Stimulated activated CD4-positive, alpha-beta T cell treated with anti-CD3 and anti-CD28 coated beads, Interleukin-12 subunit alpha, Interleukin-12 subunit beta, amount 100 ng/mL, for 48 hours (primary cell): ENCODE results near the gene C1RL.
A peak's percentile ranks its signal among the peaks of the same experiment; 100 is the strongest.

ENCODE experiments used
- DNase-seq, 3 donors: peaks; one replicate each; pipeline ENCODE4 v3.0.0-alpha.2; 2020; ENCODE audit warnings: low read depth in 2 of 3, low spot score in 1 of 3

The C1RL gene

GRCh38 chr12:7108796-7109571, at the start of gene C1RL:
Gene C1RL, minus strand, starts transcription at chr12:7109214. Its CDS starts 34 bp downstream, at chr12:7109180.
- DNase-seq: peak; percentile 69 to 94 (median 80)

DNA sequence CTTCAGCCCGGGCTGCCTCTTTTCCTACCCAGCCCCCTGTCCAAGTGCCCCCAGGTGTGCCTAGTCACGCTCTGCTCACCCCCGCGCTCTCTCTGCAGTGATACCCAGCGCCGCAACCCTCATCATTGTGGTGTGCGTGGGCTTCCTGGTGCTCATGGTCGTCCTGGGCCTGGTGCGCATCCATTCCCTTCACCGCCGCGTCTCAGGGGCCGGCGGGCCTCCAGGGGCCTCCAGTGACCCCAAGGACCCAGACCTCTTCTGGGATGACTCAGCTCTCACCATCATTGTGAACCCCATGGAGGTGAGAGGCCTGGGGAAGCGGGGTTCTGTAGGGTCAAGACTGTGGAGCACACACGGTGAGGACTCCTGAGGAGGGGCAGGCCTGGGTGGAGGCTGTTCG, 48.4 kb upstream of the C1RL start:
- DNase-seq: no peak

GRCh38 chr12:7156259-7157197, 47.5 kb upstream of the C1RL start:
- no peak for DNase-seq

DNA sequence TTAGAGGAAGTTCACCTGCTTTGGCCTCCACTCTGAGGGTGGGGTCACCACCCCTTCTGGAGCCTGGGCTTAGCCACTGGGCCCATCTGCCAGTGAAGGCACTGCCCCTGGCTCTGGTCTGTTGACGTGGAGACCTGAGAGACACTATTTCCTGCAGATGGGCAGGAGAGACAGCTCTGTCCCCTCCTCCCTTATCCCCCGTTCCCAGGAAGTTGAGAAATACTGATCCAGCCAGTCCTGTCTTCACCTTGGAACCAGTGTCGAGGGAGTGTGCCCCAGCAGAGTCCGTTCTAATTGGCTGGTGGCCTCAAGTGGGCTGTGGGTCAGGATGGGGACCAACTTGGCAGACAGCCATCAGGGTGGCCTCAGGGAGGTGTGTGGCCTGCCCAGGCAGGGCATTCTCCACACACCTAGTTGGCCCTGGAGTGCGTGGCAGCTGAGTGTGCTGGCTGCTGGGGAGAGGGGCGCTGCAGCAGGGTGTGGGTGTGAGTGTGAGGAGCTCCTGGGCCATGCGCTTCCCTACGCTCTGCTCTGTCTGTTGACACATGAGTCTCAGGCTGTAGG, 46.5 kb upstream of the C1RL start:
- no peak for DNase-seq

DNA sequence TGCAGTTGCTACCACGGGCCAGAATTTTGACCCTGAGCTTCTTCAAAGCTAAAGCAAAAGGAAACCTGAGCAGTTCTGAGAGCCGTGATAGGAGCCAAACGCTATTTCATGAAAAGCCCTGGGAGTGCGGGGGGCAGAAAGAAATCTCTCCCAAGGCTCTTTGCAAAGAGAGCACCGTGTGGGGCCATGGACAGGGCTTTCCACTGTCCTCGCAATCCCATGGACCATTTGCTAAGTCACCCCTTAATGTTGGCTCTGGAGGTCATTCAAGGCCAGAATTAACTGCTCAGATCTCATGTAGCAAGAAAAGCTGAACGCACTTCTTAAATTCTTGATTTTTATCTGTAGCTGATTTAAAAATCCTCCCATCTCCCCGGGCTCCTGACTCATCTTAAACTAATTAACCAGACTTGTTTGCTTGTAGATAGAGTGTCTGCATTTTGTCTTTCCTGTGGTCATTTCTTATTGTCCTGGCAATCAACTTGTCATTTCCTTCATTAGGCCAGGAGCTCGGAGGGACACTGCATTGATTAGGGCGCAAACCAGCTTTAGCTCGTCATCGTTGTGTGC, 46.0 kb upstream of the C1RL start:
- no peak for DNase-seq

GRCh38 chr12:7154042-7154441, 45.0 kb upstream of the C1RL start:
- DNase-seq: no peak

DNA sequence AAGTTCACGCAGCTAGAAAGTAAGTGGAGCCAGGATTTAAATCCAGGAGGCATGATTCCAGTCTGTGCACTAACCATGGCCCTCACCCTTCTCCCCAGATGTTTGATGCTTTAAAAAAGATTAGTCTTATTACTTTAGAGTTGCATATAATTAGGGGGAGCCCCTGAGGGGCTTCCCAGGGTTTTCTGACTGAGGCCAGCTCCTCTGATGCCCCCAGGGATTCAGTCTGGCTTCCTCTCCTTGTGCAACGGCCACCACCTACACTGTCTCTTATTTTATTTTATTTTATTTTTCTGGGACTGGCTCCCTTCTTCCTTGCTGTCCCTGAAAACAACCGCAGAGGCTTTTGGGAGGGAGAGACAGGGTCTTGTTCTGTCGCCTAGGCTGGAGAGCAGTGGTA, 43.8 kb upstream of the C1RL start:
- no peak for DNase-seq

DNA sequence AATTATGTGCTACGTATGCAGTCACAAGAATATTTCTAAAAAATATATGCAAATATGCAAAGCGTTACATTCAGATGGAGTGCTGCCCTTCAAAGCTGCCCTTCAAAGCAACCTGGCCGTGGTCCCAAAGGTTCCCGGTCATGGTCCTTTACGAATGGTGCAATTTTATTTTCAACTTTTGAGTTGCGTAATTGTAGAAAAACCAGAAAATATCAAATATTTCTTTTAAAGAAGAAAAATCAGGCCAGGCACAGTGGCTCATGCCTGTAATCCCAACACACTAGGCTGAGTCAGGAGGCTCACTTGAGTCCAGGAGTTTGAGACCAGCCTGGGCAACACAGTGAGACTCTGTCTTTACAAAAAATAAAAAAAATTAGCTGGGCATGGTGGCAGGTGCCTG, 42.5 kb upstream of the C1RL start:
- DNase-seq: no peak

DNA sequence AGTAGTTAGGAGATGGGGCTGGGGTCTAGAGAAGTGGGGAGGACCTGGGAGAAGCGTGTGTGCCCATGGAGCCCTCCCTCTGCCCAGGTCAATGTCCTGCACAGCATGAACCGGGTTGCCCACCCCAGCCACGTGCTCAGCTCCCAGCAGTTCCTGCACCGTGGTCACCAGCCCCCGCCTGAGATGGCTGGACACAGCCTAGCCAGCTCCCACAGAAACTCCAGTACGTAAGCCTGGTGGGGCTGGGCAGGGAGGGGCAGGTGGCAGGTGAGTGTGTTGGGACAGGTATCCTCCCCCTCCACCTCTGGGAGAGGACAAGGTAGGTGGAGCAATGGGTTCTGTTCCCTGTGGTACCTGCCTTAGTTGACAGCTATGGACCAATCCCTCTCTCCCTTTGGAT, 41.8 kb upstream of the C1RL start:
- DNase-seq: no peak

GRCh38 chr12:7150356-7150755, 41.3 kb upstream of the C1RL start:
- DNase-seq: no peak

- no peak for DNase-seq
Observed at GRCh38 chr12:7146906-7147305, 37.9 kb upstream of the C1RL start.

- DNase-seq: no peak
Observed at GRCh38 chr12:7146228-7146627, 37.2 kb upstream of the C1RL start.

GRCh38 chr12:7145671-7146070, 36.7 kb upstream of the C1RL start:
- no peak for DNase-seq

- no peak for DNase-seq
Observed at GRCh38 chr12:7144414-7145120, 35.6 kb upstream of the C1RL start.

DNA sequence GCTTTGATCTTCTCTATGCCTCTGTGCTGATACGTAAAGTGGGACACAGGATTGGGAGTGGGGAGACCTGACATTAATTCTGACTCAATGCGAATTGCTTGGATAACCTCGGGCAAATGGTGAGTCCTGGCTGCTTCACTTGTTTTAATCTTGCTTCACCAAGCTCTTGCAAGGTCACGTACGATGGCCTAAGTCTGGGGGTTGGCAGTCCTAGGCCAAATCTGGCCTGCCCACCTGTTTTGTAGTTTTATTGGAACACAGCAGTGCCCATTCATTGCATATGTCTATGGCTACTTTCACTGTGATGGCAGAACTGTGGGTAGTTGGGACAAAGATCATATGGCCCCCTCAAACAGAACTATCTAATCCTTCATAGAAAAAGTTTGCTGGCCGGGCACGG, 34.5 kb upstream of the C1RL start:
- no peak for DNase-seq

GRCh38 chr12:7142809-7143465, 33.9 kb upstream of the C1RL start:
- no peak for DNase-seq

DNA sequence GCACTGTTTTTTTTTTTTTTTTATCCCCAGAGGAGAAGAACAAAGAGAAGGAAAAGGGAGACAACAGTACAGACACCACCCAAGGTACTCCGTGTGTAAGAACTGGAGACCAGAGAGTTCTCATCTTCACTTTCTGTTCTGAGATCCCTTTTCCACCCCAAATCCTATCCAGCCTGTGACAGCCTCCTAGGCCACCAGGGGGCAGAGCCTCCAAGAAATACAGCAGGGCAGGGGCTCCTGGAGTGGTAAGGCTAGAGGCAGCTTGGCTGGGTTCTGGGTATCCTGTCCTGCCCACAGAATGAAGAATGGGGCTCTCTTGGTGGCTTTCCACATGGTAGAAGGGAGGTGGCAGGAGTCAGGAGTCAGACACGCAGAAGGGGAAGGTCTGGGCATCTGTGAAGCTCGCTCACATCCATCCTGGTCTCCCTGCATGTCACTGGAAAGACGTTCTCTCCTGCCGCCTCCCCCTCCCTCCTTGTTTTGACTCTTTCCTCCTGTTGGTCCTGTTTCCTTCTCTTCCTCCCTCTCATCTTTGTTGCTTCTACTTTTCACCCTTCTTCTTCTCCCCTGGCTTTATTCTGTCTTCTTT, 33.1 kb upstream of the C1RL start:
- DNase-seq: peak; percentile 26 to 44 (median 35)

GRCh38 chr12:7141351-7142005, 32.5 kb upstream of the C1RL start:
- DNase-seq: no peak

- DNase-seq: no peak
Observed at GRCh38 chr12:7139200-7139599, 30.2 kb upstream of the C1RL start.

DNA sequence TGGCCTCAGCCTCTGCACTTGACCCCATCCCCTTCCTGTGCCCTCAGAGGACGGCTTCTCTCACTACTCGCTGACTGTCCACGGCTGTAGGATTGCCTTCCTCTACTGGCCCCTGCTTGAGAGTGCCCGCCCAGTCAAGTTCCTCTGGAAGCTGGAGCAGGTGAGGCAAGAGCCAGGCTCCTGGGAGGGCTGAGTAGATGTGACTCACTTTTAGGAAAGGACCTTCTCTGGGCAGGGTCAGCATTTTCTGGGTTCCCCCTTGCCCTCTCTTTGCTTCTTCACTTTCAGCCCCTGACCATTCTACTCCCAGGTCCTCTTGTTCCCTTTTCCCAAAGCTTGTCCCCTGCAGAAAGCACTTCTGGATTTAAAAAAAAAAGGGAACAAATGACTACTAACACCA, 28.9 kb upstream of the C1RL start:
- no peak for DNase-seq
